Heart left ventricle (tissue), 16 donors: ENCODE results near the gene BARHL1. TPM values are rescaled to one million over a fixed set of nuclear protein-coding genes. Genes with fewer than 3 reads are reported as not detected.

Source experiments
- ATAC-seq, 4 donors: fragments of 200-7000 bp; cut with Tn5 transposase; one replicate each; pipeline ENCODE4 v1.9.1; 2020 to 2022; ENCODE audit warnings: moderate library complexity in 4 of 4, mild to moderate bottlenecking in 3 of 4, moderate number of reproducible peaks in 1 of 4
- DNase-seq, 5 donors: peaks; one replicate each; pipeline ENCODE4 v3.0.0-alpha.2; 2020
- H3K27ac ChIP-seq, 12 donors: fragments of 200-600 bp; sonication (generic) in 4 of 12; one replicate each; pipeline versions ENCODE4 v1.5.0 to v1.8.0; 2016 to 2022; ENCODE audit warnings: mild to moderate bottlenecking in 2 of 12
- H3K27me3 ChIP-seq, 9 donors: fragments of 200-600 bp; sonication (generic) in 2 of 9; one replicate each; pipeline versions ENCODE4 v1.5.1 to v1.8.0; 2016 to 2022; ENCODE audit warnings: mild to moderate bottlenecking in 3 of 9
- H3K36me3 ChIP-seq, 9 donors: fragments of 200-600 bp; sonication (generic) in 2 of 9; one replicate each; pipeline versions ENCODE4 v1.5.0 to v1.8.0; 2018 to 2022; ENCODE audit warnings: mild to moderate bottlenecking in 2 of 9
- H3K4me1 ChIP-seq, 12 donors: fragments of 200-600 bp; sonication (generic) in 4 of 12; one replicate each; pipeline versions ENCODE4 v1.5.0 to v1.8.0; 2016 to 2022; ENCODE audit warnings: mild to moderate bottlenecking in 3 of 12
- H3K4me3 ChIP-seq, 12 donors: fragments of 200-600 bp; sonication (generic) in 4 of 12; one replicate each; pipeline versions ENCODE4 v1.5.0 to v1.8.0; 2017 to 2022; ENCODE audit warnings: mild to moderate bottlenecking in 9 of 12, moderate library complexity in 4 of 12
- H3K9me3 ChIP-seq, 12 donors: fragments of 200-600 bp; sonication (generic) in 4 of 12; one replicate each; pipeline versions ENCODE4 v1.5.0 to v1.8.0; 2016 to 2022; ENCODE audit warnings: mild to moderate bottlenecking in 1 of 12
- POLR2A ChIP-seq, 2 donors: fragments of 450-650 bp; IDR thresholded peaks; one replicate each; pipeline ENCODE4 v1.6.1; 2017; ENCODE audit warnings: antibody characterized with exemption in 2 of 2, mild to moderate bottlenecking in 2 of 2, moderate library complexity in 2 of 2
- WGBS, 4 donors: extraction: QIAGEN DNeasy Blood & Tissue Kit in 2 of 4; methylation state at CpG; one replicate each; pipeline versions ENCODE4 v1.1.5 to v1.1.7; 2013 to 2018; 5-methylcytosine and 5-hydroxymethylcytosine counted together
- intact Hi-C, 10 donors: fragments of 100-400 bp; cut with DNase I; formaldehyde crosslinking; loops; one replicate each; pipeline versions ENCODE4 v1.11.1 to v1.14.2; 2022
- long read RNA-seq, 3 donors: library from polyadenylated mRNA; unstranded; transcript quantifications; one replicate each; pipeline ENCODE4 v2.0.0, GENCODE V29; 2020 to 2021
- polyA plus RNA-seq, 2 donors: library from polyadenylated mRNA; stranded (reverse); fragments of 200-250 nt; gene quantifications; one replicate each; pipeline ENCODE4 v1.2.3, GENCODE V29; 2013
- total RNA-seq, 9 donors: library from RNA; depleted of rRNA in 2 of 9; stranded (reverse); fragments of >200 nt in 2 of 9; fragmentation: NEBNext Ultra II Directional in 3 of 9; extraction: Animal tissue kit (Norgen Biotek cat#: 25700) in 3 of 9; gene quantifications; one replicate each; pipeline versions ENCODE4 v1.1.0 to v1.2.4, GENCODE V29; 2016 to 2023
- TF ChIP-seq, protein P1 (sequence below), 12 donors: fragments of 200-600 bp; sonication (generic) in 4 of 12; IDR thresholded peaks; one replicate each; pipeline versions ENCODE4 v1.5.0 to v1.8.0; 2018 to 2022; ENCODE audit warnings: antibody characterized with exemption in 12 of 12, mild to moderate bottlenecking in 5 of 12
- donor health status: ischemic (EF 13 %, LVEDD 7.1; RV severe dilation, severe dysfunction).
- donor health status: healthy with polysubstance abuse.
- donor health status: DM: no; HTN: yes; CAD: no.
- donor health status: DM: no; HTN: no; CAD: no.
- donor health status: ischemic (EF 25% LVEDD 6.9; RV normal size, moderate dysfunction).
- donor health status: ischemic (EF 25% LVEDD 5.7; RV mildly dilated, moderate dysfunction).
- donor health status: healthy.
- donor health status: DM: yes; HTN: yes; CAD: no.
- donor health status: ischemic (EF 35%, LVEDD 5.7; RV mildly dilated, moderate dysfunction).
- donor health status: nonischemic (EF 11% LVEDD 7.7; RV severe dilation, severe dysfunction).
- donor health status: DM: yes; HTN: yes; CAD: no.
- donor health status: PGD.
- donor health status: ischemic (EF 29% LVEDD 5.4; RV normal size, mild dysfunction).
- donor health status: nonischemic (EF 23%, LVEDD 6.1; RV moderate dilation, normal function).

The BARHL1 gene
- total RNA-seq (not detected), polyA plus RNA-seq (not detected)
- long read RNA-seq, donor 1, result 0 reads
- long read RNA-seq, donor 2, result 0 reads
- long read RNA-seq, donor 3, result 0 reads

DNA sequence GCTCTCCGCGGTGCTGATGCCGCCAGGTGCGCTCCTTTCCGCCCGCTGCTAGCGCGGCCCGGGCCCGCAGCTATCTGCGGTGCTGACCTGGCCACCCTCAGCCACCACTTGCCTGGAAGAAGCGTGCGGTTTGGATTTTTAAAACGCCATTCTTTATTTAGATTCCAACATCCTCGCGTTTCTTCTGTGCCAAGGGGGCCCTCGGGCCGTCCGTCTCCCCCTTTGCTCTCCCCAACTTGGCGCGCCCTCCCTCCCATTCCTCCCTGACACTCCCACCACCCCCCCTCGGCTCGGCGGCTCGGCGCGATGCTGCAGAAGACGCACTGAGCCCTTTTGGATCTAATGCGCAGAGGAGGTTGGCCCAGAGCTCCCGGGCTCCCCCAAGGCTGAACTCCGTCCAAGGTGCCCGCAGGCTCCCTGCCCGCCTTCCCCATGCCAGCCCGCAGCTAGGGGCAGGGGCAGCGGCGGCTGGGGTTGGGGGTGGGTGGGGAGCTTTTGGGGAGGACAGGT is at the start of gene BARHL1:
BARHL1 (plus strand) TSS at position 331 of the 510 bp plus-strand sequence. CDS start 192 bp downstream, outside the sequence.
- H3K4me3 ChIP-seq, result peak within 1 kb of the TSS in 10 of 12 donors; percentile 14 to 48 (median 32)
- DNase-seq (no peak), ATAC-seq (no peak)
- H3K27me3 ChIP-seq, result peaks cover 66 to 100% (median 93%) of the 10 kb centered on the region in 9 donors
- no peaks in the 10 kb centered on the region for H3K36me3 ChIP-seq
- H3K4me1 ChIP-seq, result peaks cover 0 to 31% (median 6%) of the 10 kb centered on the region in 12 donors
- no peaks in the 10 kb centered on the region for H3K9me3 ChIP-seq
- H3K27ac ChIP-seq, result no peak within 1 kb of the TSS
- TF ChIP-seq, protein P1, sequence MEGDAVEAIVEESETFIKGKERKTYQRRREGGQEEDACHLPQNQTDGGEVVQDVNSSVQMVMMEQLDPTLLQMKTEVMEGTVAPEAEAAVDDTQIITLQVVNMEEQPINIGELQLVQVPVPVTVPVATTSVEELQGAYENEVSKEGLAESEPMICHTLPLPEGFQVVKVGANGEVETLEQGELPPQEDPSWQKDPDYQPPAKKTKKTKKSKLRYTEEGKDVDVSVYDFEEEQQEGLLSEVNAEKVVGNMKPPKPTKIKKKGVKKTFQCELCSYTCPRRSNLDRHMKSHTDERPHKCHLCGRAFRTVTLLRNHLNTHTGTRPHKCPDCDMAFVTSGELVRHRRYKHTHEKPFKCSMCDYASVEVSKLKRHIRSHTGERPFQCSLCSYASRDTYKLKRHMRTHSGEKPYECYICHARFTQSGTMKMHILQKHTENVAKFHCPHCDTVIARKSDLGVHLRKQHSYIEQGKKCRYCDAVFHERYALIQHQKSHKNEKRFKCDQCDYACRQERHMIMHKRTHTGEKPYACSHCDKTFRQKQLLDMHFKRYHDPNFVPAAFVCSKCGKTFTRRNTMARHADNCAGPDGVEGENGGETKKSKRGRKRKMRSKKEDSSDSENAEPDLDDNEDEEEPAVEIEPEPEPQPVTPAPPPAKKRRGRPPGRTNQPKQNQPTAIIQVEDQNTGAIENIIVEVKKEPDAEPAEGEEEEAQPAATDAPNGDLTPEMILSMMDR (IDR thresholded peaks at IDR 0.05), result peak in 1 of 12 donors; percentile 4
- TF ChIP-seq POLR2A (IDR thresholded peaks at IDR 0.05), result no peak
- intact Hi-C loops, result no loop called here
- WGBS, 4 donors, result 4 to 5% (median 5%) methylated on average over 17 to 36 of the region's 36 CpGs

DNA sequence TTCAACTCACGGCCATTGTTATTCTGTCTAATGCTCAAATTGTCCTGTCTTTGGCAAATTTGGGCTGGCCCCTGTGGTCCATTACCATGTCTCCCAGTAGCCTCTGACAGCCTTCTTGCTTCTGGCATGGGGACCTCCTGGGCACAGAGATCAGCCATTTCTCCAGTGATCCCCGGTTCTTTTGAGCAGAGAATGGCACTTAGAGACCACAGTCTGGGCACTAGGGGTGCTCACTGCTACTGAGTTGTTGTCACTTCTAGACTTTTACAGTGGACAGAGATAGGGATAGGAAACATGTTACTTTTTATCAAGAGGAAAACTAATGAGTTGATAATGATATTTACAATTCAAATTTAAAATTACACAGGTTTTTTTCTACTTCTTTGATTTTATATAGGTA is 47.6 kb upstream of the BARHL1 start:
- Histone ChIP-seq H3K9me3 (peaks cover 0 to 15% (median 0%) of the 10 kb centered on the region in 12 donors), H3K27me3 (no peaks in the 10 kb centered on the region), H3K36me3 (no peaks in the 10 kb centered on the region), H3K4me1 (no peaks in the 10 kb centered on the region), H3K4me3 (no peak overlapping the region), H3K27ac (no peak overlapping the region)
- no peak for ATAC-seq
- DNase-seq, result no peak
- intact Hi-C loops, result no loop called here
- 91 to 94% (median 92%) methylated on average over 2 of the region's 2 CpGs for WGBS, 4 donors
- no peak for TF ChIP-seq POLR2A (IDR thresholded peaks at IDR 0.05)
- TF ChIP-seq, protein P1 (IDR thresholded peaks at IDR 0.05), result no peak

DNA sequence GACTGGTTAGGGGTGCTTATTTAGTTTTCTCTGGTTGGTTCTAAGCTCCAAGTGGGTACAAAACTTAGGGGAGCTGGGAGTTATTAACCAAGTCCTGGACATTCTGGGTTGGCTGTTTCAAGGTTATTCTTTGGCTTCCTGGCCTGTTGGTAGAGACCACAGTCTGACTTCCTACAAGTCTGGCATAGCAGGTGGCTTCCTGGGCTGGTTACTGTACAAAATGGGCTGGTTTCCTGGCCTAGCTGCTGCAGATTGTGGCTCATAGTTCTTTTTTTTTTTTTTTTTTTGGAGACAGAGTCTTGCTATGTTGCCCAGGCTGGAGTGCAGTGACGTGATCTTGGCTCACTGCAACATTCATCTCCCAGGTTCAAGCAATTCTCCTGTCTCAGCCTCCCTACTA is 46.3 kb upstream of the BARHL1 start:
- intact Hi-C loops, result no loop called here
- no peak for DNase-seq
- 75 to 92% (median 88%) methylated on average over 1 of the region's 1 CpG for WGBS, 4 donors
- H3K9me3 ChIP-seq, result peaks cover 0 to 15% (median 0%) of the 10 kb centered on the region in 12 donors
- H3K36me3 ChIP-seq, result no peaks in the 10 kb centered on the region
- no peak overlapping the region for H3K27ac ChIP-seq
- ATAC-seq, result no peak
- H3K4me1 ChIP-seq, result no peaks in the 10 kb centered on the region
- TF ChIP-seq, protein P1 (IDR thresholded peaks at IDR 0.05), result no peak
- no peak for TF ChIP-seq POLR2A (IDR thresholded peaks at IDR 0.05)
- H3K27me3 ChIP-seq, result no peaks in the 10 kb centered on the region
- no peak overlapping the region for H3K4me3 ChIP-seq

DNA sequence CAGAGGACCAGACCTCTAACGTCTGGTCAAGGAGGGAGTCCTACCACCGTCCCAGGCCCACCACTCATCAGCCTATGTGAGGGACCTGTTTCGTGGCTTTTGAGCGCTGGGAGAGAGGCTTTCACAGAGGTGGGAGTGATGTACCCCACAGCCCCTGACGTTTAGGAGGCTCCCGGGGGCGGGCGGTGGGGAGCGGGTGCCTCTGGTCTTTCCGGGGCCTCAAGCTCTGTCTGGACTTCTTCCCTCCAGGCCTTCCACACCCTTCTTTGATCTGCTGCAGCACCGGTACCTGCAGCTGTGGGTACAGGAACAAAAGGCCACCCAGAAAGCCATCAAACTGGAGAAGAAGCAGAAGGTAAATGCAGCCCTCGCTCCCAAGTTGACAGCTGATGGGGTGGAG is 45.1 kb upstream of the BARHL1 start:
- Histone ChIP-seq H3K4me3 (no peak overlapping the region), H3K27me3 (no peaks in the 10 kb centered on the region), H3K4me1 (no peaks in the 10 kb centered on the region), H3K36me3 (no peaks in the 10 kb centered on the region), H3K9me3 (peaks cover 0 to 15% (median 0%) of the 10 kb centered on the region in 12 donors), H3K27ac (no peak overlapping the region)
- no peak for TF ChIP-seq POLR2A (IDR thresholded peaks at IDR 0.05)
- TF ChIP-seq, protein P1 (IDR thresholded peaks at IDR 0.05), result no peak
- no peak for ATAC-seq
- 85 to 93% (median 89%) methylated on average over 12 of the region's 12 CpGs for WGBS, 4 donors
- DNase-seq, result no peak
- intact Hi-C loops, result no loop called here
